GM12878 (cell line): Measurements from ENCODE around the gene ROBO1.

ENCODE experiments used
- ASH2L ChIP-seq: fragments of 300-600, 200-600 bp; sonication (generic); IDR thresholded peaks from 2 replicates; pipeline ENCODE4 v1.6.1; 2017; ENCODE audit warnings: low read depth, mild to moderate bottlenecking, borderline replicate concordance
- BRCA1 ChIP-seq: IDR thresholded peaks from 2 replicates; pipeline ENCODE4 v1.6.1; 2011; ENCODE audit warnings: low read depth, low read length, improper control_type of control experiment
- EZH2 ChIP-seq: IDR thresholded peaks from 2 replicates; pipeline ENCODE4 v1.6.1; 2012; ENCODE audit warnings: low read depth, mild to moderate bottlenecking, control low read depth, inconsistent platforms, low read length, borderline replicate concordance; ENCODE audit not compliant: control insufficient read depth
- RAD51 ChIP-seq: fragments of 450-650 bp; IDR thresholded peaks from 2 replicates; pipeline ENCODE4 v1.6.1; 2016; ENCODE audit warnings: moderate library complexity, mild to moderate bottlenecking, inconsistent platforms

DNA sequence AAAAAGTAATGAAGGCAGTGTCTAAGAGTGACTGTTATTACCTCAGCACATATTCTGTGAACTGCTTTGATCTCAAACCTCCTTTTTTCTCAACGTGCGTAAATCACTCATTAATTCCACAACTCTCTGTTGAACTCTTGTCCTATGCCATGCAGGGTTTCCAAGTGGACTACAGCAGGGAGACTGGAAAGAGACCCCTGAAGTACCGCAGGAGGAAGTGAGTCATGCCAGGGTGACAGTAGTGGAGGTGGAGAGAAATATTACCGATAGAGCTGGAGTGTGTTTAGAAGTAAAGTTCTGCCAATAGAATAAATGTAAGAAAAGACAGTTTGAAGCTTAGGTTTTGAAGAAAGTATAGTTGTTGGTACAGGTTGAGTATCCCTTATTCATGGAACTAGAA is 908.9 kb downstream of the ROBO1 start:
- TF ChIP-seq BRCA1 (no peak), RAD51 (no peak), ASH2L (no peak), EZH2 (no peak)
